ENCODE measurements around the gene CIB2. TPM values are rescaled to one million over a fixed set of nuclear protein-coding genes. Genes with fewer than 3 reads are reported as not detected.

The CIB2 gene
- total RNA-seq: 1 to 10 TPM in 1 of 2 donors, under 1 TPM in 1; 0.67 to 1.8 TPM

DNA sequence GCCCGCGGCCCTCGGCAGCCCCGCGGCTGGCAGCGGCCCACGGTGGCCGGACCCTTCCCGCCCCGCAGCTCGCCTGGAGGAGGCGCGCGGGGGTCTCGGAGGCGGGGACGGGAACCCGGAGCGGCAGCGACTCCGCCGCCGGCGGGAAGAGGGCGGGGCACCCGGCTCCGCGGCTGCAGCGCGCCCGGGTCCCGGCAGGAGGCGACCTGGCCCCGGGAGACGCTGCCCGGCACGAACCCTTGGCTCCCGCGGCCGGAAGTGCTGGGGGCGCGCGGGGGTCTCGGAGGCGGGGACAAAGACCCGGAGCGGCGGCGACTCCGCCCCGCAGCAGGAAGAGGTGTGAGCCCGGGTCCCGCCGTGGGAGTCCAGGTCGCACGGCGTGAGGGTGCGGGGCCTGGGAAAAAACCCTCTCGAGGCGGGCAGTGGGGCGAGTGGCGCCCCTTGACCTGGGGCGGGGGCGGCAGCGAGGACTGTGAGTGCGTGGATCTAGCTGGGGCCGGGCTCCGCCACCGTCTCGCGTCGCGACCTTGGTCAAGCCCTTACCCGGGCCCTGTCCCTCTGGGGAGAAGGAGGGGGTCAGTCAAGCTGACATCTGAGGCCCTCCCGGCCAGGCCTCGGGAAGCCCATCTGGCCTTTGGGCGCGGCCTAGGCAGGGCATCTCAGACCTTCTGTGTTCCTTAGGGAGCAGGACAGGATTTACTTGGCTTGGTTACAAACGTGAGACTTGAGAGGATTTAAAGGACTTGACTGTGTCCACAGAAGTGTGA, at the start of gene CIB2:
TSS of gene CIB2 (minus strand) at position 151 of the 767 bp plus-strand sequence. CDS start 230 bp downstream, outside the sequence.
- Mint-ChIP-seq H3K9me3 (no peaks in the 10 kb centered on the region), H3K36me3 (no peaks in the 10 kb centered on the region), H3K4me3 (peak within 1 kb of the TSS; percentile 91), H3K27ac (peak within 1 kb of the TSS; percentile 69 to 88), H3K27me3 (no peaks in the 10 kb centered on the region), H3K4me1 (ENCODE audit: low read depth in 2 of 2) (peaks cover 14 to 20% of the 10 kb centered on the region in 2 donors)
- ATAC-seq (peak; percentile 93 to 94), DNase-seq (ENCODE audit: low spot score) (peak; percentile 87)

DNA sequence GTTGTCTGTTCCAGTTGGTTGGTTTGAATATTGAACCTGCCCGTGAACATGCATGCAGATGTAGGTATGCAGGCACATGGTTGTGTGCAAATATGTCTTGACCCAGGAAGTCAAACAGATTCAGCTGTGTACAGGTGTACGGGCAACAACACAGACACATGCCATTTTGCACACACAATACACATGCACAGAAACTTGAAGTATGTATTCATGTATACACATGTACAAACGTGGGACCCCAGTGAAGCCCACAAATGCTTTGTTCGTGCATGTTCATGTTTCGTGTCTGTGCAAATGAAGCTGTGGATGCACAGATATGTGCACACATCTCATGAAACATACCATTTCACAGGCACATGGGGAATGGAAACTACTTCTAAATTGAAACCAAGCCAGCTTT, 48.7 kb upstream of the CIB2 start:
- no peaks in the 10 kb centered on the region for H3K9me3 Mint-ChIP-seq
- H3K27me3 Mint-ChIP-seq: peaks cover 0 to 3% of the 10 kb centered on the region in 2 donors
- H3K4me3 Mint-ChIP-seq: no peak overlapping the region
- no peak overlapping the region for H3K27ac Mint-ChIP-seq
- no peaks in the 10 kb centered on the region for H3K36me3 Mint-ChIP-seq
- no peak for ATAC-seq
- DNase-seq (ENCODE audit: low spot score): no peak
- H3K4me1 Mint-ChIP-seq (ENCODE audit: low read depth in 2 of 2): peaks cover under 1% of the 10 kb centered on the region in 2 donors

DNA sequence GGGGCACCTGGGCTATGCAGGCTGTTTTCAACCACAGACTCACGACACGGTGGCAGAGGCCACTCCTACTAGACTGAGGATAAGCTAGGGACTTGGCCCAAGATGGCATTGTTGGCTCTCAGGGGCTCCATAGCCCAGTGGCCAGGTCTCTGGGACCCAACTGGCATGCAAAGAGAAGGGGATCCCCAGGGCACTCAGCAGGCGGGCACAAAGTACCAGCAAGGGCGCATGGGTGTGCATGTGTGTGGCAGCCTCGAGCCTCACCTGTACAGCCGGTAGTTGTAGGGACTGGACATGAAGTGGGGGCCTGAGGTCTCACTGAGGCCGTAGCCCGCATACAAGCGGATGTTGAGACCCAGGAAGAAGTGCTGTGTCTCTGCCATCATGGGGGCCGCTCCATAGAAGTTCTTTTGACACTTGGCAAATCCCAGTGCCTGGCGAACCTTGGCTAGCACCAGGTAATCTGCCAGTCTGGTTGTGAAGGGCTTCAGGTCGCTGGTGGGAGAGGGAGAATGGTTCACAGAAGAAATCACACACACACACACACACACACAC, 48.1 kb upstream of the CIB2 start:
- Mint-ChIP-seq H3K4me3 (no peak overlapping the region), H3K27me3 (peaks cover 0 to 3% of the 10 kb centered on the region in 2 donors), H3K36me3 (no peaks in the 10 kb centered on the region), H3K9me3 (no peaks in the 10 kb centered on the region), H3K4me1 (ENCODE audit: low read depth in 2 of 2) (peaks cover 5 to 6% of the 10 kb centered on the region in 2 donors), H3K27ac (no peak overlapping the region)
- DNase-seq (ENCODE audit: low spot score): no peak
- ATAC-seq: no peak

DNA sequence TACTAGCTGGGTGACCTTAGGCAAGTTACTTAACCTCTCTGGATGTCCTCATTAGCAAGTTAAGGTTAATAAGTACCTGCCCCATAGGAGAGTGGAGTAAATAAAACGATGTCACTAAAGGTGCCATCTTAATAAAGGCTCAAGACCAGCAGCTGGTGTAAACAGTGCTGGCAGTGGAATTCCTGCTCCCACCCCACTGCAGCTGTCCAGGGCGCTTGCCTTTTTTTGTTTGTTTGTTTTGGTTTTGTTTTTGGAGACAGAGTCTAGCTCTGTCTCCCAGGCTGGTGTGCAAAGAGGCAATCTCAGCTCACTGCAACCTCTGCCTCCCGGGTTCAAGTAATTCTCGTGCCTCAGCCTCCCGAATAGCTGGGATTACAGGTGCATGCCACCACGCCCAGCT, 46.8 kb upstream of the CIB2 start:
- peaks cover 0 to 3% of the 10 kb centered on the region in 2 donors for H3K27me3 Mint-ChIP-seq
- H3K4me1 Mint-ChIP-seq (ENCODE audit: low read depth in 2 of 2): peaks cover 12 to 14% of the 10 kb centered on the region in 2 donors
- DNase-seq (ENCODE audit: low spot score) (no peak), ATAC-seq (no peak)
- no peaks in the 10 kb centered on the region for H3K36me3 Mint-ChIP-seq
- H3K27ac Mint-ChIP-seq: no peak overlapping the region
- no peaks in the 10 kb centered on the region for H3K9me3 Mint-ChIP-seq
- no peak overlapping the region for H3K4me3 Mint-ChIP-seq

DNA sequence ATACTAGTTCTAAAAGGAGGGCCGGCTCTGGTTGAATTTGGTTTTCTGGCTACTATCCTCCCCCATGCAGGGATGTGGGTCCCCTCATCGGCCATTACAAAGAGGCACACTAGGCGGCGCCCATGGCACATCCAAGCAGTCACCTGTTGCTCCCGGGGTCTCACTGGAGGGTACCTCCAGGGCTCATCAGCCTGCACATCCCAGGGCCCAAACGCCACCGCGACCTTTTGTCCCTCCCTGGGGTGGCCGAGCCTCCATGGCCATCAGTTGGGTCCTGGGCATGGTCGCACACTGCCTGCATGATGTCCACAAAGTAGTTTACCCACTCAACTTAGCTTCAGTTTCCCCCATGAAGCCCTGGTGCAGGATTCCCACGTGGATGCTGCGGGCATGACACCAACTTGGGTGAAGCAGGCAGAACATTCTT, 46.2 kb upstream of the CIB2 start:
- Mint-ChIP-seq H3K27me3 (peaks cover 0 to 3% of the 10 kb centered on the region in 2 donors), H3K4me3 (no peak overlapping the region), H3K27ac (no peak overlapping the region), H3K36me3 (no peaks in the 10 kb centered on the region), H3K9me3 (no peaks in the 10 kb centered on the region), H3K4me1 (ENCODE audit: low read depth in 2 of 2) (peaks cover 14 to 15% of the 10 kb centered on the region in 2 donors)
- DNase-seq (ENCODE audit: low spot score) (no peak), ATAC-seq (no peak)

DNA sequence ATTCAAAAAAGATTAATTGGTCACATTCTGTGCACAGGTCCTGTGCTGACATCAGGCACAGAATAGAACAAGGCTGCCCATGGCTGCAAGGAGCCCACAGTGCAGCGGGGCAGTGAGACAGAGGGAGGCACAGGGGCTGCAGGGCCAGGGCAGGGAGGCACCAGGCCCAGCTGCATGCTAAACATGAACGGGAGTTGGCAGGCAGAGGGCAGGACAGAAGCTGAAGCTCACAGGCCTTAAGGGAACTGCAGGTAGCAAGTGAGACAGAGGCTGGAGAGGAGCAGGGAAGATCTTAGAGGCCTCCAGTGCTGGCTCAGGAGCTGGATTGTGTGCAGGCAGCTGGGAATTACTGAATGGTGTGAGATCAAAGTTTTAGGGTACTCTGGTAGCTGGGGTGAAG, 44.1 kb upstream of the CIB2 start:
- Mint-ChIP-seq H3K36me3 (peaks cover 3% of the 10 kb centered on the region), H3K4me3 (no peak overlapping the region), H3K27ac (no peak overlapping the region), H3K27me3 (peaks cover 0 to 3% of the 10 kb centered on the region in 2 donors), H3K4me1 (ENCODE audit: low read depth in 2 of 2) (peaks cover 14 to 15% of the 10 kb centered on the region in 2 donors), H3K9me3 (no peaks in the 10 kb centered on the region)
- DNase-seq (ENCODE audit: low spot score) (no peak), ATAC-seq (no peak)

DNA sequence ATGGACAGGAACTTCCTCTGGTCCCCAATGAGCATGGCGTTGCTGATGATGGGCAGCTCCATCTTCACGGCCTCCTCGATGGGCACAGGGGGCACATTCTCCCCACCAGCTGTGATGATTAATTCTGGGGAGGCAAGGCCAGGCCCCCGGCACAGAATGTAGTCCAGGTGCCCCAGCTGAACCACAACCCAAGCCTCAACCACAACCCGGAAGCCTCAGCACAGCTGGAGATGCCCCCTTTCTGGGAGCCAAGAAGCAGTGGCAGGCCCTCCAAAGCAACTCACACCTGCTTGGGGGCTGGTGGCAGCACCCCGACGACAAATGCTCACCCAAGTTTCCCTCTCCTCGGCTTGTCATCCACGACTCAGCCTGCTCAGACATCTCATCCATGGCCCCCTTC, 43.2 kb upstream of the CIB2 start:
- ATAC-seq (peak in 1 of 2 donors; percentile 41), DNase-seq (ENCODE audit: low spot score) (no peak)
- H3K27me3 Mint-ChIP-seq: peaks cover 0 to 3% of the 10 kb centered on the region in 2 donors
- H3K9me3 Mint-ChIP-seq: no peaks in the 10 kb centered on the region
- no peak overlapping the region for H3K4me3 Mint-ChIP-seq
- H3K36me3 Mint-ChIP-seq: peaks cover 9% of the 10 kb centered on the region
- no peak overlapping the region for H3K27ac Mint-ChIP-seq
- peaks cover 14 to 15% of the 10 kb centered on the region in 2 donors for H3K4me1 Mint-ChIP-seq (ENCODE audit: low read depth in 2 of 2)

DNA sequence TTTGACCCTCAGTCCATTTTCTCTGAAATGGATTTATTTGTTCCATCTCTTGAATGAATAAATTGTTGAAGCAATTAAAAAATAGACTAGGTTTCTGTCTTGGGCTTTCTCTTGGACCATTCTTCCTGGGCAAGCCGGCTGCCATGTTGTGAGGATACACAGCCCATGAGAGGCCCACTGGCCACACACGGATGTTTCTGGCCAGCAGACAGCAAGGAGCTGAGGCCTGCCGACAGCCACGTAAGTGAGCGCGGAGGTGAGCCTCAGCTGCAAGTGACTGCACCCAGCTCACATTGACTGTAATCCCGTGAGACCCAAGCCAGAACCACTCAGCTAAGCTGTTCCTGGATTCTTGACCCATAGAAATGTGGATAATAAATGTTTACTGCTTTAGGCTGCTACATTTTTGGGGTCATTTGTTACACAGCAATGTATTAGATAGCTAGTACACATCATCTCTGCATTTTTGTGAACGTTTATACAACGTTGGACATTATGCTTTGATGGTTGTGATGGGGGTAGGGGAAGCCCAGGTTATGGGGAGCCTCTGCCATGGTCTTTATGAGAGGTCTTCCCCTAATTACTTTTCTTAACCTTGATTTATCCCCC, 40.7 kb upstream of the CIB2 start:
- ATAC-seq (no peak), DNase-seq (ENCODE audit: low spot score) (no peak)
- H3K4me1 Mint-ChIP-seq (ENCODE audit: low read depth in 2 of 2): peaks cover 18 to 22% of the 10 kb centered on the region in 2 donors
- no peak overlapping the region for H3K4me3 Mint-ChIP-seq
- peaks cover 22% of the 10 kb centered on the region for H3K36me3 Mint-ChIP-seq
- H3K9me3 Mint-ChIP-seq: no peaks in the 10 kb centered on the region
- no peak overlapping the region for H3K27ac Mint-ChIP-seq
- peaks cover 0 to 3% of the 10 kb centered on the region in 2 donors for H3K27me3 Mint-ChIP-seq

DNA sequence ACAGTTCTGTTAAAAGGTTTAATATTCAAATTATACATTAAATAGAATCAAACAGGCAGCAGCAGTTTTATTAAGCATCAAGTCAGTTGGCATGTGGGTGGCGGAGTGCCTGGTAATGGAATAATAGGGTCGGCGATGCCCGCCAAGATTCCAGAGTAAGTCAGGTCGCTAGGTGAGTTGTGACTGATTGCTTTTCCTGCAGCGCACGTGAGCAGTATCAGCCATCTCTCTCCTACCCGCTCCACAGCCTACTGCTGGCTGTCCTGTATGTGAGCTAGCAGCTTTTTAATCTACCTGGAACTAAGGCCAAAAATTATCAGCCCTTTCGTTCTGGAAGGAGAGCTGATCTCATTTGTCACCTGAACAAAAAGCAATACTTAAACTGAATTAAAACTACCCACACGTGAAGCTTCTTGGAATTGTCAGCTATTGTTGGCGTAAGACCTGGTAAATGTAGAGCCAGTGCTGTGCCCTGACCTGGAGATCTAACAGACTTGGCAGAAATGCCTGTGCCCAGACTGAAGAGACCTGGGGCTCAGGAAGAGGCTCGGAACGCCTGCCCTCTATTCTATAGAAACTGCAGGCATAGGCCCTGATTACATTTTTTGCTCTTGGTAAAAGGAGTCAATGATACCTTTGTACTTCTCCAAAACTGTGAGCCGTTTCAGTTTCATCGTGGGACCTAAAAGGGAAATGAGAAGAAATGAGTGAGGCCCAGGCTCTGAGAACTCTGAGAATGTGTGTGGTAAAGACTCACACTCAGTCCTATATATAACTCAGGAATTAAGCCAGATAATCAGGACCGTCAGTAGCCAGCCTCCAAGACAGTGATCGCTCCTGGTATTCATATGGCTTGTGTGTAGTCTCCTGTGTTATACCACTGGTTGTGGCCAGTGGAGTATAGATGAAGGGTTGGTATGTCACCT, 39.9 kb upstream of the CIB2 start:
- DNase-seq (ENCODE audit: low spot score) (no peak), ATAC-seq (no peak)
- peaks cover 25% of the 10 kb centered on the region for H3K36me3 Mint-ChIP-seq
- no peaks in the 10 kb centered on the region for H3K9me3 Mint-ChIP-seq
- no peak overlapping the region for H3K27ac Mint-ChIP-seq
- H3K4me1 Mint-ChIP-seq (ENCODE audit: low read depth in 2 of 2): peaks cover 20 to 27% of the 10 kb centered on the region in 2 donors
- peaks cover 0 to 3% of the 10 kb centered on the region in 2 donors for H3K27me3 Mint-ChIP-seq
- no peak overlapping the region for H3K4me3 Mint-ChIP-seq

DNA sequence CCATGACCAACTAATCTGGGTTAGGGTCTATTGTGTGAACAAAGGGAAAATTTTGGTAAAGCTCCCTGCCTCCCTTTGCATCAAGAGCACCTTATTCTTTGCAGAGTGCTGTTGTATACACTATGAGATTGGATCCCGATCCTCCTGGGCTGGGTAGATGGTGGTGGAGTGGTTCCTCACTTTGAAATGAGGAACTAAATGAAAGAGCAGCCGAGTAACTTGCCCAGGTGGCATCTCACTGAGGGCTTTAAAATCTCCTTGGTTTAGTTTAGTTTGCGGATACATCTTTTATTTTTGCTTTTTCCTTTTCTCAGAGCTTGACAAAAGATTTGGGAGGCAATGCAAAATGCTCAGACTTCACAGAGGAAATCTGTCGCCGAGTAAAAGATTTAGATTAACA, 37.4 kb upstream of the CIB2 start:
- no peak for DNase-seq (ENCODE audit: low spot score)
- ATAC-seq: no peak
- no peaks in the 10 kb centered on the region for H3K9me3 Mint-ChIP-seq
- no peaks in the 10 kb centered on the region for H3K27me3 Mint-ChIP-seq
- H3K4me3 Mint-ChIP-seq: no peak overlapping the region
- peaks cover 33% of the 10 kb centered on the region for H3K36me3 Mint-ChIP-seq
- peaks cover 12 to 17% of the 10 kb centered on the region in 2 donors for H3K4me1 Mint-ChIP-seq (ENCODE audit: low read depth in 2 of 2)
- H3K27ac Mint-ChIP-seq: no peak overlapping the region

DNA sequence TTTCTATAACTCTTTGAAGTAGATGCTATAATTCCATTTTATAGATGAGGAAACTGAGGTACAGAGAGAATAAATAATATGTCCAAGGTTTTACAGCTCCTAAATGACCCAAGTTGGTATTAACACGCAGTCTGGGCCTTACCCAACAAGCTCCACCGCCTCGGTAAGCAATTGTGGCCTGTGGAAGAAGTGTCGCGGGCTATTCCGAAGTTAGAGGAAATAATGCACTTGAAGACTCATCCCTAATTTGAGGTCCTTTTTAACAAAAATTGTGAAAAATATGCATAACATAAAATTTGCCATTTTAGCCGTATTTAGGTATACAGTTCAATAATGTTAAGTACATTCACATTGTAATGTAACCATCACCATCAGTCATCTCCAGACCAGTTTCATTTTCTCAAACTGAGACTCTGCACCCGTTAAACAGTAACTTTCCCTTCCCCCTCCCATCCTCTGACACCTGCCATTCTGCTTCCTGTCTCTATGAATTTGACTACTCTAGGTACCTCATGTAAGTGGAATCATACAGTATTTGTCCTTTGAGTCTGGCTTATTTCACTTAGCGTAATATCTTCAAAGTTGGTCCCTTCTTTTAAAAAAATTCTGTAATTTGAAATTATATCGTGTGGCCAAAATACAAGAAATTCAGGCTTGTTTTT, 36.1 kb upstream of the CIB2 start:
- ATAC-seq: peak; percentile 71 to 95
- peaks cover 7 to 15% of the 10 kb centered on the region in 2 donors for H3K4me1 Mint-ChIP-seq (ENCODE audit: low read depth in 2 of 2)
- no peaks in the 10 kb centered on the region for H3K9me3 Mint-ChIP-seq
- peaks cover 39% of the 10 kb centered on the region for H3K36me3 Mint-ChIP-seq
- no peaks in the 10 kb centered on the region for H3K27me3 Mint-ChIP-seq
- H3K4me3 Mint-ChIP-seq: peak overlapping the region; percentile 67
- peak overlapping the region in 1 of 2 donors; percentile 77 for H3K27ac Mint-ChIP-seq
- DNase-seq (ENCODE audit: low spot score): no peak

DNA sequence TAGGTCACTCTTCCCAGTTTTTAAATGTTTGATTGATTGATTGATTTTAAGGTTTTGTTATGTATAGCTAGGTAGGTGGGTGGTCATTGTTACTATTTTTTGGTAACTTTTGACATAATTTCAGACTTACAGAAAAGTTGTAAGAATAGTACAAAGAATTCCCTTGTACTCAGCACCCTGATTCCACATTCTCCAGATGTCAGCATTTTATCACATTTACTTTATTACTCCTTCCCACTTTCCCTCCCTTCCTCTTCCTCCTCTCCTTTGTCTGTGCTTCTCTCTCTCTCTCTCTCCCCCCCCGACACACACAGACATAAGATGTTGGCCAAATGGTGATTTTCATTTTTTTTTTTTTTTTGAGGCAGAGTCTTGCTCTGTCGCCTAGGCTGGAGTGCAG, 32.8 kb upstream of the CIB2 start:
- no peak for ATAC-seq
- no peak overlapping the region for H3K27ac Mint-ChIP-seq
- H3K36me3 Mint-ChIP-seq: peaks cover 35% of the 10 kb centered on the region
- H3K4me1 Mint-ChIP-seq (ENCODE audit: low read depth in 2 of 2): peaks cover 7 to 15% of the 10 kb centered on the region in 2 donors
- H3K27me3 Mint-ChIP-seq: no peaks in the 10 kb centered on the region
- no peak for DNase-seq (ENCODE audit: low spot score)
- H3K9me3 Mint-ChIP-seq: no peaks in the 10 kb centered on the region
- H3K4me3 Mint-ChIP-seq: no peak overlapping the region

DNA sequence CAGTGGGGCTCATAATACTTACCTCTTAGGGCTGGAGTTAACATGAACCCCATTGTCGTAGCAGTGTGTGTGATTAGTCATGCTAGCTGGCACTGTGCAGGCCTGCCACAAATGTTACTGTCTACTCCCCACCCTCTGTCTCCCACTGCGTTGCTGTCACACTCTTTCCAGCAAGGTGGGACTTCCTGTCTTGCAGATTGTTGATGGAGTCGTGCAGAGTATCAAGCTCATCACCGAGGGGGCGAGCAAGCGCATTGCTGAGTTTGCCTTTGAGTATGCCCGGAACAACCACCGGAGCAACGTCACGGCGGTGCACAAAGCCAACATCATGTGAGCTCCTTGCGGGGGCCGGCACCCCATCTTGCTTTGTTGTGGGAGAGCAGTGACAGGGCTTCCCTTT, 30.8 kb upstream of the CIB2 start:
- no peak overlapping the region for H3K27ac Mint-ChIP-seq
- H3K4me1 Mint-ChIP-seq (ENCODE audit: low read depth in 2 of 2): peaks cover 4 to 6% of the 10 kb centered on the region in 2 donors
- H3K4me3 Mint-ChIP-seq: no peak overlapping the region
- H3K27me3 Mint-ChIP-seq: no peaks in the 10 kb centered on the region
- no peaks in the 10 kb centered on the region for H3K9me3 Mint-ChIP-seq
- no peak for ATAC-seq
- DNase-seq (ENCODE audit: low spot score): no peak
- H3K36me3 Mint-ChIP-seq: peaks cover 26% of the 10 kb centered on the region
